ENCODE results near the gene FBXW5. TPM values are rescaled to one million over a fixed set of nuclear protein-coding genes. Genes with fewer than 3 reads are reported as not detected.

The FBXW5 gene
- polyA plus RNA-seq, 1 donor from 2014 or later = 138 TPM

GRCh38 chr9:136988872-136989271, 44.3 kb upstream of the FBXW5 start:
- Histone ChIP-seq H3K4me2 (ENCODE audit: low read length) (no peak overlapping the region), H2AFZ (ENCODE audit: low read depth, low read length) (no peak overlapping the region), H3K27me3 (ENCODE audit: insufficient read depth, low read depth, low read length) (peaks cover 28% of the 10 kb centered on the region), H3K9me3 (ENCODE audit: low read length) (no peaks in the 10 kb centered on the region), H3K27ac (ENCODE audit: low read length) (no peak overlapping the region), H3K9ac (ENCODE audit: low read length) (no peak overlapping the region), H3K9me2 (ENCODE audit: insufficient read depth, low read length) (no peaks in the 10 kb centered on the region), H3K4me3 (ENCODE audit: low read length) (no peak overlapping the region), H3K79me2 (replicated peaks; ENCODE audit: insufficient read depth, low read length) (no peaks in the 10 kb centered on the region), H3K36me3 (ENCODE audit: insufficient read depth, low read length) (no peaks in the 10 kb centered on the region), H3F3A (ENCODE audit: insufficient read depth, low read length, poor library complexity, severe bottlenecking) (no peaks in the 10 kb centered on the region), H4K20me1 (ENCODE audit: insufficient read depth) (no peaks in the 10 kb centered on the region)
- TF ChIP-seq SMC3 (conservative IDR thresholded peaks at IDR 0.05; ENCODE audit: poor library complexity) (no peak), EP300 (conservative IDR thresholded peaks at IDR 0.05; ENCODE audit: poor library complexity, severe bottlenecking) (no peak), POLR2AphosphoS5 (IDR thresholded peaks at IDR 0.05) (no peak), MXI1 (conservative IDR thresholded peaks at IDR 0.05; ENCODE audit: poor library complexity, severe bottlenecking) (no peak), EZH2 (IDR thresholded peaks at IDR 0.05; ENCODE audit: borderline replicate concordance, insufficient read depth, low read length, poor library complexity, severe bottlenecking) (no peak), TAF1 (IDR thresholded peaks at IDR 0.05; ENCODE audit: low read depth) (no peak), REST (IDR thresholded peaks at IDR 0.05; ENCODE audit: borderline replicate concordance) (no peak), CTCF (IDR thresholded peaks at IDR 0.05; ENCODE audit: poor library complexity, severe bottlenecking) (no peak), RAD21 (conservative IDR thresholded peaks at IDR 0.05) (no peak)

GRCh38 chr9:136985853-136986252, 41.3 kb upstream of the FBXW5 start:
- no peaks in the 10 kb centered on the region for H3K79me2 ChIP-seq (replicated peaks; ENCODE audit: insufficient read depth, low read length)
- no peaks in the 10 kb centered on the region for H3K9me3 ChIP-seq (ENCODE audit: low read length)
- no peak overlapping the region for H3K27ac ChIP-seq (ENCODE audit: low read length)
- H3K27me3 ChIP-seq (ENCODE audit: insufficient read depth, low read depth, low read length) = peaks cover 35% of the 10 kb centered on the region
- no peaks in the 10 kb centered on the region for H4K20me1 ChIP-seq (ENCODE audit: insufficient read depth)
- H3K36me3 ChIP-seq (ENCODE audit: insufficient read depth, low read length) = no peaks in the 10 kb centered on the region
- TF ChIP-seq RAD21 (conservative IDR thresholded peaks at IDR 0.05) (no peak), SMC3 (conservative IDR thresholded peaks at IDR 0.05; ENCODE audit: poor library complexity) (no peak), EP300 (conservative IDR thresholded peaks at IDR 0.05; ENCODE audit: poor library complexity, severe bottlenecking) (no peak), REST (IDR thresholded peaks at IDR 0.05; ENCODE audit: borderline replicate concordance) (no peak), MXI1 (conservative IDR thresholded peaks at IDR 0.05; ENCODE audit: poor library complexity, severe bottlenecking) (no peak), POLR2AphosphoS5 (IDR thresholded peaks at IDR 0.05) (no peak), EZH2 (IDR thresholded peaks at IDR 0.05; ENCODE audit: borderline replicate concordance, insufficient read depth, low read length, poor library complexity, severe bottlenecking) (no peak), CTCF (IDR thresholded peaks at IDR 0.05; ENCODE audit: poor library complexity, severe bottlenecking) (no peak), TAF1 (IDR thresholded peaks at IDR 0.05; ENCODE audit: low read depth) (no peak)
- H3K9me2 ChIP-seq (ENCODE audit: insufficient read depth, low read length) = no peaks in the 10 kb centered on the region
- H3K9ac ChIP-seq (ENCODE audit: low read length) = no peak overlapping the region
- no peak overlapping the region for H3K4me2 ChIP-seq (ENCODE audit: low read length)
- H2AFZ ChIP-seq (ENCODE audit: low read depth, low read length) = no peak overlapping the region
- no peak overlapping the region for H3K4me3 ChIP-seq (ENCODE audit: low read length)
- no peaks in the 10 kb centered on the region for H3F3A ChIP-seq (ENCODE audit: insufficient read depth, low read length, poor library complexity, severe bottlenecking)
